Activated CD8-positive, alpha-beta T cell treated with anti-CD3 and anti-CD28 coated beads for 36 hours (primary cell): Measurements from ENCODE around the gene YKT6. TPM values are rescaled to one million over a fixed set of nuclear protein-coding genes. Genes with fewer than 3 reads are reported as not detected.

ENCODE experiments used
- ATAC-seq: fragments of 200-7000 bp; cut with Tn5 transposase; one replicate; pipeline ENCODE4 v1.10.0; 2021; ENCODE audit warnings: mild to moderate bottlenecking, moderate library complexity
- CTCF ChIA-PET: fragments of 350-600 bp; sonication (Branson Sonifier 250); formaldehyde crosslinking; loops from one replicate; lab custom pipeline; 2021; ENCODE audit warnings: antibody characterized with exemption; lab: Charles Lee
- POLR2A ChIA-PET: fragments of 350-600 bp; sonication (Branson Sonifier 250); formaldehyde crosslinking; loops from one replicate; lab custom pipeline; 2021; ENCODE audit warnings: antibody characterized with exemption; lab: Charles Lee
- DNase-seq: peaks from one replicate; pipeline ENCODE4 v3.0.0-alpha.2; 2020
- H3K27ac Mint-ChIP-seq: one replicate; pipeline ENCODE4 v1.8.0; 2021; ENCODE audit warnings: mild to moderate bottlenecking, mixed read lengths
- H3K27me3 Mint-ChIP-seq: one replicate; pipeline ENCODE4 v1.8.0; 2021; ENCODE audit warnings: mixed read lengths
- H3K36me3 Mint-ChIP-seq: one replicate; pipeline ENCODE4 v1.8.0; 2021; ENCODE audit warnings: low read depth, mixed read lengths
- H3K4me1 Mint-ChIP-seq: one replicate; pipeline ENCODE4 v1.8.0; 2021; ENCODE audit warnings: low read depth, mixed read lengths
- H3K4me3 Mint-ChIP-seq: one replicate; pipeline ENCODE4 v1.8.0; 2021; ENCODE audit warnings: mild to moderate bottlenecking, moderate library complexity, mixed read lengths
- H3K9me3 Mint-ChIP-seq: one replicate; pipeline ENCODE4 v1.8.0; 2021; ENCODE audit warnings: mixed read lengths
- intact Hi-C: fragments of 100-400 bp; cut with micrococcal nuclease; formaldehyde crosslinking; loops from one replicate; pipeline ENCODE4 v1.10.0; 2022
- total RNA-seq, 2 experiments: library from RNA; stranded (reverse); gene quantifications; one replicate each; pipeline ENCODE4 v1.2.3, GENCODE V29; 2021
- TF ChIP-seq, protein P1 (sequence below): fragments of 200-600 bp; IDR thresholded peaks from one replicate; pipeline ENCODE4 v1.8.0; 2022; ENCODE audit warnings: antibody characterized with exemption, mild to moderate bottlenecking

YKT6 gene
- total RNA-seq, 2 experiments from 2014 or later, result 49.3 to 50.9 TPM

DNA sequence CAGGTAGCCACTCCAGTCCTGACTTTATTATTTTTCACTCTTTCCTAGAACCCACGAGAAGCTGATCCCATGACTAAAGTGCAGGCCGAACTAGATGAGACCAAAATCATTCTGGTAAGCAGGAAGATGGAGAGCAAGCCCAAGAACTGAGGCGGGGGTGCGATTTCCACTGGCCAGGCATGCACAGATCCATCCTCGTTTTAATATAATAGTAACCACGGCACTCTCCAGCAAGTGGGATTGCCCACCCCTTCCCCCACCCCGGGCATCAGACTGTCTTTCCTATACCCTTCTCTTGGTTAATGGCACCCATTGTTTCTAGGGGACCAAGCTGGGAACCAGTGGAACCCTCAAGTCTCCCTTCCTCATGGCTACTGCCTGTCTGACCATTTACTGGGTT is 7.3 kb downstream of the YKT6 start:
- TF ChIP-seq, protein P1, sequence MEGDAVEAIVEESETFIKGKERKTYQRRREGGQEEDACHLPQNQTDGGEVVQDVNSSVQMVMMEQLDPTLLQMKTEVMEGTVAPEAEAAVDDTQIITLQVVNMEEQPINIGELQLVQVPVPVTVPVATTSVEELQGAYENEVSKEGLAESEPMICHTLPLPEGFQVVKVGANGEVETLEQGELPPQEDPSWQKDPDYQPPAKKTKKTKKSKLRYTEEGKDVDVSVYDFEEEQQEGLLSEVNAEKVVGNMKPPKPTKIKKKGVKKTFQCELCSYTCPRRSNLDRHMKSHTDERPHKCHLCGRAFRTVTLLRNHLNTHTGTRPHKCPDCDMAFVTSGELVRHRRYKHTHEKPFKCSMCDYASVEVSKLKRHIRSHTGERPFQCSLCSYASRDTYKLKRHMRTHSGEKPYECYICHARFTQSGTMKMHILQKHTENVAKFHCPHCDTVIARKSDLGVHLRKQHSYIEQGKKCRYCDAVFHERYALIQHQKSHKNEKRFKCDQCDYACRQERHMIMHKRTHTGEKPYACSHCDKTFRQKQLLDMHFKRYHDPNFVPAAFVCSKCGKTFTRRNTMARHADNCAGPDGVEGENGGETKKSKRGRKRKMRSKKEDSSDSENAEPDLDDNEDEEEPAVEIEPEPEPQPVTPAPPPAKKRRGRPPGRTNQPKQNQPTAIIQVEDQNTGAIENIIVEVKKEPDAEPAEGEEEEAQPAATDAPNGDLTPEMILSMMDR, result no peak
- CTCF ChIA-PET, result no interaction called here
- intact Hi-C loops, result no loop called here
- ATAC-seq, result no peak
- POLR2A ChIA-PET, result interaction anchor here (1.1 kb wide), 1 partner anchor 33 kb away, joined by 3 read pairs; no protein-coding TSS in a partner anchor
- no peak overlapping the region for H3K27ac Mint-ChIP-seq
- H3K36me3 Mint-ChIP-seq, result peaks cover 32% of the 10 kb centered on the region
- H3K9me3 Mint-ChIP-seq, result no peaks in the 10 kb centered on the region
- DNase-seq, result no peak
- H3K4me1 Mint-ChIP-seq, result peaks cover 15% of the 10 kb centered on the region
- no peak overlapping the region for H3K4me3 Mint-ChIP-seq
- H3K27me3 Mint-ChIP-seq, result no peaks in the 10 kb centered on the region

DNA sequence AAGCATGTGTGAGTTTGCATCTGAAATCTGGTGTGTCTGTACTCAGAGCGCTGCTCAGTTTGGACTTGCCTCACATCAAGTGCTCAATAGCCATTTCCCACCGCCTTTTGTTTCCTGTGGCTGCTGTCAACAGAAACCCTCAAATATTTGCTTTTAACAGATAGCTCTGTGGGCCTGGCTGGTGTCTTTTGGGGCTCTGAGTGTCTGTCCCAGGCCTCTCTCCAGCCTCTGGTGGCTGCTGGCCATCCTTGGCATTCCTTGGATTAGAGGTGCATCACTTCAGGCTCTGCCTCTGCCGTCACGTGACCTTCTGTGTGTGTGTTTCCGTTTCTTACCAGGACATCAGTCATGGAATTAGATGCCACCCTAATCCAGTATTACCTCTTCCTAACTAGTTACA is 9.3 kb downstream of the YKT6 start:
- H3K9me3 Mint-ChIP-seq, result no peaks in the 10 kb centered on the region
- H3K4me3 Mint-ChIP-seq, result no peak overlapping the region
- CTCF ChIA-PET, result no interaction called here
- H3K27ac Mint-ChIP-seq, result no peak overlapping the region
- ATAC-seq (no peak), DNase-seq (no peak)
- intact Hi-C loops, result no loop called here
- peaks cover 29% of the 10 kb centered on the region for H3K36me3 Mint-ChIP-seq
- peaks cover 4% of the 10 kb centered on the region for H3K4me1 Mint-ChIP-seq
- TF ChIP-seq, protein P1, result no peak
- no peaks in the 10 kb centered on the region for H3K27me3 Mint-ChIP-seq
- POLR2A ChIA-PET, result interaction anchor here (1.9 kb wide), 1 partner anchor 9 kb away, joined by 8 read pairs; the partner anchor contains the start of gene YKT6

GRCh38 chr7:44211126-44211675 is 10.4 kb downstream of the YKT6 start:
- no peaks in the 10 kb centered on the region for H3K27me3 Mint-ChIP-seq
- H3K9me3 Mint-ChIP-seq, result no peaks in the 10 kb centered on the region
- DNase-seq (no peak), ATAC-seq (no peak)
- ChIA-PET CTCF (interaction anchor here (1.1 kb wide), 1 partner anchor 10 kb away, joined by 3 read pairs; the partner anchor contains the start of gene YKT6), POLR2A (interaction anchor here (1.9 kb wide), 1 partner anchor 10 kb away, joined by 8 read pairs; the partner anchor contains the start of gene YKT6)
- no peak overlapping the region for H3K27ac Mint-ChIP-seq
- peaks cover 26% of the 10 kb centered on the region for H3K36me3 Mint-ChIP-seq
- no peaks in the 10 kb centered on the region for H3K4me1 Mint-ChIP-seq
- H3K4me3 Mint-ChIP-seq, result no peak overlapping the region
- intact Hi-C loops, result no loop called here
- TF ChIP-seq, protein P1, result no peak

- intact Hi-C loops, result no loop called here
- no peak overlapping the region for H3K4me3 Mint-ChIP-seq
- DNase-seq (no peak), ATAC-seq (no peak)
- H3K27me3 Mint-ChIP-seq, result no peaks in the 10 kb centered on the region
- ChIA-PET POLR2A (interaction anchor here (1.9 kb wide), 1 partner anchor 11 kb away, joined by 8 read pairs; the partner anchor contains the start of gene YKT6), CTCF (no interaction called here)
- TF ChIP-seq, protein P1, result no peak
- no peak overlapping the region for H3K27ac Mint-ChIP-seq
- H3K36me3 Mint-ChIP-seq, result peaks cover 21% of the 10 kb centered on the region
- no peaks in the 10 kb centered on the region for H3K9me3 Mint-ChIP-seq
- H3K4me1 Mint-ChIP-seq, result no peaks in the 10 kb centered on the region
Measured at GRCh38 chr7:44212018-44212417, 11.2 kb downstream of the YKT6 start.

GRCh38 chr7:44212581-44213184 is 11.9 kb downstream of the YKT6 start:
- Mint-ChIP-seq H3K9me3 (no peaks in the 10 kb centered on the region), H3K36me3 (peaks cover 21% of the 10 kb centered on the region), H3K27ac (no peak overlapping the region), H3K4me1 (no peaks in the 10 kb centered on the region), H3K27me3 (no peaks in the 10 kb centered on the region), H3K4me3 (no peak overlapping the region)
- intact Hi-C loops, result no loop called here
- DNase-seq (no peak), ATAC-seq (no peak)
- POLR2A ChIA-PET, result interaction anchor here (1.0 kb wide), 1 partner anchor 11 kb away, joined by 3 read pairs; no protein-coding TSS in a partner anchor
- CTCF ChIA-PET, result interaction anchor here (1.5 kb wide), 1 partner anchor 28 kb away, joined by 4 read pairs; no protein-coding TSS in a partner anchor
- TF ChIP-seq, protein P1, result no peak
